HG02642 (cell line): ENCODE results near the gene PCSK2.

Source experiments
- ATAC-seq: cut with Tn5 transposase; IDR thresholded peaks from one replicate; pipeline ENCODE4 v1.9.1; 2021; ENCODE audit warnings: mild to moderate bottlenecking; ENCODE audit not compliant: unreplicated experiment, poor library complexity

PCSK2 gene

DNA sequence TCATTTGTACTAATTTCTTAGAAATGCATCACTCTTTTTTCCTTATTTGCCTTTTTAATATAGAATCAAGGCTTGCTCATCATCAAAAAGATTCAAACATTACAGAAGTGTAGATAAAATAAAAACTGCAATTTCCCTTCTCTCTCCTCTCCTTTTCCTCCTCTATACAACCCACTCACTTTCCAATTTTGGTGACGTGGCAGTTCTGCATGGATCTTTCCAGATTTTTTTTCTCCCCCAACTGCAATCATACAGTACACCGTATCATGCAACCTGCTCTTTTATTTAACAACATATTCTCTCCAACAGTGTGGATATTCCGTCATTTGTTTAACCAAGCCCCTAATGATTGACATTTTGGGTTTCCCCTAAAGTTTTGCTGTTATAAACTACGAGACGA, 163.8 kb downstream of the PCSK2 start:
- no peak for ATAC-seq

DNA sequence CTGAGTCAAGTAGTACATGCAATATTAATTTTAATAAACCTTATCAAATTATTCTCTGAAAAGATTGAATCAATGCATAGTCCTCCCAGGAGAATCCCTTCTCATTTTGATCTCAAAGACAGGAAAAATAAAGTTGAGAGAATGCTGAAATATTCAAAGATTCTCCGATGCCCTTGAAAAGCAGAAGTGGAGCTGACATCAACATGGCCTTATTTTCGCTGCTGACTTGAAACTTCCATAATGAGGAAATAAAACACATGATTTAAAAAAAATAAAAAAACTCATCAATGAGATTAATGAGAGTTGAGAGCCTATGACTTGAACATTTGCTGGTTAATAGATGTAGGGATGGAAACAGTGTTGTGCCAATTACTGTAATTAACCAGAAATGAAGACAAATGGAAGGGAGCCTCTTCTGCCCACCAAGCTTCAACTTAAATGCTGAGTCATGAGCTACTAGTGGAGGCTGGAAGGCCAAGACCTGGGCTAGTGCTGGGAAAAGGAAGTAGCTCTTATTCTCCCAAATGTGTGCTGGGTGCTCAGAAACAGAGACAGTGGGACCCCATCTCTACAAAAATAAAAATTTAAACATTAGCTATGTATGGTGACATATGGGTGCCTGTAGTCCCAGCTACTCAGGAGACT, 164.4 kb downstream of the PCSK2 start:
- no peak for ATAC-seq

DNA sequence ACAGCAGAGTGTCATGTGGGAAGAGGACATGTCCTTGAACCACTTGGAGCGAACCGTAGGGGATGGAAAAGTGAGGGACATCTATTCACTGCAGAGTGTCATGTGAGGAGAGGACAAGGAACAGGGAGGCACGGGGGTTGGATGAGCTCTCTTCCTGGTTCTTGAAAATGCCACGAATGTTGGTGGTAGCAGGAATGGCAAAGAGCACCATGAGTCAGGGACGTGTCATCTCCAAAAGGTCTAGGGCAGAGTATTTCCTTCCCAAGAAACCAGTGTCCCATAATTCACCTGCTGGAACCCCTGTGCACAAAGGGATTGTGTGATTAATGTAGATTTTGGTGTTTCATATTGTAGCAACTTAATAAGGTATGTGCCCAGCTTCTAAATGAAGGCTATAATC, 167.6 kb downstream of the PCSK2 start:
- ATAC-seq, result no peak

DNA sequence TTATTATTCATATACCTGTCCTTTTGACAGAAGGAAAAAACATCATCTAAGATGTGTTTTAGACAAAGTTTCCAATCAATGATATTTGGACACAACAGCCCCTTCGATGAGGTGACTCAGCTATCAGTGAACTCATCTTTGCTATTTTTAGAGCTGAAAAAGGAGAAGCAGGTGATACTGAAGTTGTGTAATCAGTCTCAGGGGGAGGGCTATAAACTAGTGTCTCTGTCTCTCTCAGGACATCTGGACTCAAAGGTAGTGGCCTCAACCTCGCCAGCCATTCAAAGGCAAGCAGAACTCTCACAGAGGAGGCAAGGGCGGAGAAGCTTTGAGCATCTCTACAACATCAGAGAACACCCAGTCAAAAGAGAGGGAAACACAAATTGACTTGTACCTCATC, 168.9 kb downstream of the PCSK2 start:
- ATAC-seq, result no peak

DNA sequence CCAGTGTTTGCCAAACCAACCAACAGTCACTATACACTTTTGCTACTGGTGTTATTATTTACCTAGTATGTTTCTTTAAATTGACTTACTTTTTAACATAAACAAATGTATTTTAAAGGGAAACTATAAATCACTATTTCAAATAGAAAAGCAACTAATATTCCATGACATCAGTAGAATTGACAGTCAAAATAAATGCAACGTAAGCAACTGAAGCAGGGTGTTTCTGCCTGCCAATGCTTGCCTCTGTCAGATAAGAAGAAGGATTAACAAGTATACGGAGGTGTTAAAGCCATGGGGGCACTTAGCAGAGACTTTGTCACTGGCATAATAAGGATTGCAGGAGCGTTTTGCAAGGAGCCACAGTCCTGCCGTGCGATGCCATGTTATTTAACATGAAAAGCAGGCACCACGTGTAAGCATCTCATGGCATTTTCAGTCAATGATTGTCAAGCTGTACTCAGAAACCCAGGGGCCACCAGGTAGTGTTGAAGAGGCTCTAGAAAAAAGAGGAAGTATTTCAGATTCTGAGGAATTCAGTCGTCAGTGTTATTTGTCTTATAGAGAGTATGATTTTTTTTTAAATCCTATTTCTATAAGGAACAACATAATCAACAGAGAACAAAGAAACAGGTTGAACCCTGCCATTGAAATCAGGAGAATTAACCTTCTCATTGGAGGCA, 172.6 kb downstream of the PCSK2 start:
- no peak for ATAC-seq

DNA sequence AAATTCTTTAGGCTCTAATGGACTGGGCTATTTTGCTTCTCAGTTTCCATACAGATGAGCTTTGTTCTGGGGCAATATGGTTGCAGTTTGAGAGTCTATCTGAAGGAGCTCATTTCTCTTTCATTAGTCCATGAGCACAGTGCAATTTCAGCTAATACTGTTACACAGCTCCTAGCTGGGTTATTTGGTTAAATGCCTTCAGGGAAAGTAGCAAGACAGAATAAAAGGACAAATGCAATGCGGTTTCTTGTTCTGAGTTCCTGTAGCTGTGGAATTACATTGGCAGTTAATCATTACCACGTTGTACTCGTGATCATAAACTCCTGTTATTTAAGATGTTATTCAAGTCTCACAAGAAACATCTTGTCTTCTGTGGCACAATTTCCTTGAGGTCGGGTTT, 176.6 kb downstream of the PCSK2 start:
- no peak for ATAC-seq

DNA sequence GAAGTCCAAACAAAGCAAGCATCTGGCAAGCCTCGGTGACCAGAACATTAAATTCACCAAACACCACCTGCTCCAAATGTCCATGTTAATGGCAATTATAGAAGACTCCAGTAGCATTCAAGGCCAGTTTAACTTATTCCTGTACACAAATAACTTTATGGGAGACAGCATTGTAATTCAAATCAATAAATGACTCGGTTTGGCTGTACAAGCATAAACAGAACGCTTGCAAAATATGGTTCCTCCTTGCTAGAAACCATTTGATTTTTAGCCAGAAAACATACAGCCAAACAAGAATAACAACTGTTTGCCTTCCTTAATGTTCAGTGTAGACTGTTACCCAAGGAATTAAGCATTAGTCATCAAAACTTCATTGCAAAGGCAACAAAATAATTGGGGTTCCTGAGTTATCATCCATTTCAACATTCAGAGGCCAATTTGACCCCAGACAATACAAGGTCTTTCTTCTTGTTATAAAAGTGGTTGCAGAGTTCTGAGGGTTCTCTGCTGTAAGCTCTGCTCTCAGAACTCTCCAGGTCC, 179.3 kb downstream of the PCSK2 start:
- no peak for ATAC-seq

DNA sequence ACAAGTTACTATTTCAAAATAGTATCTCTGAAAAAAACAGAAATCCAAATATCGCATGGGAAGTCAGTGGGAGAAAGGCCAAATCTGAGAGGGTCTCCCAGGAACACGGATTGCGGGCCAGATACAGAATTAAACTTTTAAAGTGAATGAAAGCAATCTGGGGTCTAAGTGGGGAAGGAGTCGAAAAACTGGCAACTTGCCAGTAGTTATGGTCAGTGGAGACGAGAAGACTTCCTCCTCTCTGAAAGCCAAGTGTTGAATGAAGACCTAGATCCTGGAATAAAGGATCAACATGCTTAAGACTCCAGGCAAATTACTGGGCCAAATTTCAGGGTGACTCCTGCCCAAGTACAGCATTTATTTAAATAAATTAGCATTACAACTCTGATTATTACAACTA, 180.7 kb downstream of the PCSK2 start:
- ATAC-seq, result no peak

DNA sequence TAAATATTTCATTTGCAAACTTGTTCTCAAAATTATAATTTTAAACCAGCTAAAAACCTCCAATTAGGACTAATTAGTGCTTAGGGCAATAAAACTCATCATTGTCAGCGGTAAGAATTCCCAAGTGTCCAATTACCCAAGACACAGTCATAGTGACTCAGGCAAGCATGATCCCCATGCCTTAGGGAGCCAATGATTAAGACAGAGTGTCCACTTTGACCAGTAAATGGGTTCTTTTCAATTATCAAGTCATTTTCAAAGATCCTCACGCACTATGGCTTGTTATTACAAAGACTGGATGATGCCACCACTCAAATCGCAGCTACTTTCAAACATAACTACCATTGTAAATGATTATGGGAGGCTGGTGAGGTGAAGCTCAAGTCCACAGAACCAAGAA, 190.4 kb downstream of the PCSK2 start:
- no peak for ATAC-seq

DNA sequence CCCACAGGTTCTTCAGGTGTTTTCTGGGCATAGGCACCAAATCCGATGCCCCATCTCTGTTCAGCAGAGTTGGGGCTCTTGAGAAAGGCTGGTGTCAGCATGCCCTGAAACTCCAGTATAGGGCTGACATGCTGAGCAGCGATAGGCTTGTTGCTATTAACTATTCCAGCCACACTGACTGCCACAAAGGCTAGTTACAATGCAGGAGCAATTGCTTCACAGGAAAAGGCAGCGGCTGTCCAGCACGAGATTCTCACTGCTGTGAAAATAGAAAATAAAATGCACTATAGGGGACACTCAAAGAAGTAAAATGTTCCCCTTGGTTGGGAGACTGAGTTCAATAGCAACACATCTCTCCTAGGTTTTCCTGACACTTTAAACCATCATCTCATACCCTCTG, 191.9 kb downstream of the PCSK2 start:
- no peak for ATAC-seq

DNA sequence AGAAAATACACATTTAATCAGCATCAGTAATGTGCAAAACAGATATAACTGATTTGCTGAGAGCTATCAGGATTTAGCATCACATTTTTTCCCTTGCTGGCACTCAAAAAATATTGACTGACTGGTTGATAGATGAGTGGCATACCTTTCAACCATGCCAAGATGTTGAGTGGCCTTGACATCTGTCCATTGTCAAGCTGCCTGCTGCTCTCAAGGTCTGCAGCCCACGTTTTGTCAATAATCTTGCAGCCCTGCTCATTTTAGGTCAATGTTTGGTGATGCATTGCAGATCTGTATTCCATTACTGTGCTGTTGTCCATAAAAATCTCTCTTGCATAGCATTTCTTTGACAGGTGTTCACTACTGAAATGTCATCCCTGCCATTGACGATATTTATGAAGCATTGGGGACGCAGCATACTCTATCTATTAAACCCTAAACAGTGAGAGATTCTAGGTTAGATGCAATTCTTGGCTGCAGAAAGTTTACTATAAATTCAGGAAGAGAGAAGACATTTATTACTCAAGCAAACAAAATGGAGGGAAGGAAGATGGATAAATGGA, 192.7 kb downstream of the PCSK2 start:
- ATAC-seq, result no peak

DNA sequence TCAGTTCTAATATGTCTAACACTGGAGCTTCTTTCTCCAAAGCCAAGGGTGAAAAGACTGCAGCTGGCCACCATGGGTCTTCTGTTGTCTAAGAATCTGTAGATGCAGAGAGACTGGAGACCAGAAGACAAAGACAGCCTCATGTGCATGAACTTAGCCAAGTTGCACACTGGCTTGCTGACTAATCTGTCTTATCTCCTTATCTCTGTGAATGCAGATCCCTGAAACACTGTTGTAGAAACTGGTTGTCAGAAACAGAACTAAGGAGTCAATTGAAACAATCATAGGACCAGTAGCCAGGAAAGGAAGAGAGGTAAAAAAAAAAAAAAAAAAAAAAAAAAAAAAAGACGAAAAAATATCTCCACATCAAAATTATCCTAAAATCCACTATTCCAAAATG, 194.7 kb downstream of the PCSK2 start:
- ATAC-seq, result no peak

DNA sequence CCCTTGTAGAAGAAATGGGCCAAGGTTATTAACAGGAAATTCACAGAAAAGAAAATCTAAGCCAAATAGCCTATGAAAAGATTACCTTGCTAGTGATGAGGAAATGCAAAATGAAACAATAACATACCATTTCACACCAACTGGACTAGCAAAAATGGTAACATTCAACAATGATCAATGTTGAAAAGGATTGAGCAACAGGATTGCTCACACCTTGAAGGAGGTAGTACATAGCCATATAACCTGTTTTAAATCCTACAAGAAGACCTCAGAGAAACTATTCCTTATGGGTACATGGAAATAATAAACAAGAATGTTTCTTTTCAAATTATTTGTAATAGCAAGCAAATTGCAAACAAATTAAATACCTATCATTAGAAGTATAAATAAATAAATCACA, 196.9 kb downstream of the PCSK2 start:
- ATAC-seq, result no peak

DNA sequence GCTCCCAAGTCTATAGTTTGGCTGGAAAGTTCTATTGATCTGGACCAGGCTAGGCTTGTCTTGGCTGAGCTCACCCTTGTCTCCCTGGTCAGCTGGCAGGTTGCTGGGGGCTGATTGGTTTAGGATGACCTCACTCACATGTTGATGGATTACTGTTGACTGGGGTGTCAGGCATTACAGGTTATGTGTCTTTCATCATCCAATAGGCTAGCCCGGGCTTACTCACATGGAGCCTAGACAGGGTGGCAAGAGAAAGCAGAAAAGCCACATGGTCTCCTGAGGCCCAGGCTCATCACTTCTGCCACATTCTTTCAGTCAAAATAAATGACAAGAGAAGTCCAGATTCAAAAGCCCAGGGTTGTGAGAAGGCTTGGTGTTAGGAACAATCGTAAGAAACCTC, 200.8 kb downstream of the PCSK2 start:
- ATAC-seq, result no peak

DNA sequence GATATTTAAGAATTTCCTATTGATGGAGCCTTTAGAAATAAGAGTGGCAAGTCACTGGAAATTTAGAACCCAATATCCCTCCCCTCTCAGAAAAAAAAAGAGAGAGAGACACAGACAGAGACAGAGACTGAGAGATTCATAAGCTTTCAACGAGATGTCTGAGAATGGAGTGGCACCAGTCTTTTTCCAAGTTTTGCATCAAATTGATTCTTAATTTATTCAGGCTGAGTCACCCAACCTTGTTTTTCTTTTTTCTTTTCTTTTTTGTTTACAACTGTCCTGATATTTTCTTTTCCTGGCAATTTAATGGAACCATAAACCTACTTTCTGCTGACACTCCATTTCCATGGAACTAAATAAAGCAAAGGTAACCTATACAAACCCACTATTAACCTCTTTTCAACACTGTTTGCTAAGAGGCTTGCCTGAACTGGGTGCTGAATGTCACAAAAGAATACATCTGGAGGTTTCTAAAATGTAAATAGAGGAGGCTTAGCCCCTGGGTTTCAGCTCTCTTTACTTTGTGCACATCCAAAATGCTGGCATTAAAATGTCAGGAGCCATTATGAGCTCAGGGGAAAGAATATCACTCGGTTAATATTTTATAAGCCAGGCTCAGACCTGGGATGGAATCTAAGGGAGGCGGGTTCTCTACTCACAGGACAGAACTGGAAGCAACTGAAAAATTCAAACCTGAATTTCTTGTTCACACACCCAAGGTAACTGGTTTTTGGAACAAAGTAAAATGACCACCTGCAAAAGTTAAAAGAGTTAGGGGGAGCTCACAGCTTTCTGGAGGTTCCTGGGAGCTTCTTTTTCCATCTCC, 203.5 kb downstream of the PCSK2 start:
- no peak for ATAC-seq

DNA sequence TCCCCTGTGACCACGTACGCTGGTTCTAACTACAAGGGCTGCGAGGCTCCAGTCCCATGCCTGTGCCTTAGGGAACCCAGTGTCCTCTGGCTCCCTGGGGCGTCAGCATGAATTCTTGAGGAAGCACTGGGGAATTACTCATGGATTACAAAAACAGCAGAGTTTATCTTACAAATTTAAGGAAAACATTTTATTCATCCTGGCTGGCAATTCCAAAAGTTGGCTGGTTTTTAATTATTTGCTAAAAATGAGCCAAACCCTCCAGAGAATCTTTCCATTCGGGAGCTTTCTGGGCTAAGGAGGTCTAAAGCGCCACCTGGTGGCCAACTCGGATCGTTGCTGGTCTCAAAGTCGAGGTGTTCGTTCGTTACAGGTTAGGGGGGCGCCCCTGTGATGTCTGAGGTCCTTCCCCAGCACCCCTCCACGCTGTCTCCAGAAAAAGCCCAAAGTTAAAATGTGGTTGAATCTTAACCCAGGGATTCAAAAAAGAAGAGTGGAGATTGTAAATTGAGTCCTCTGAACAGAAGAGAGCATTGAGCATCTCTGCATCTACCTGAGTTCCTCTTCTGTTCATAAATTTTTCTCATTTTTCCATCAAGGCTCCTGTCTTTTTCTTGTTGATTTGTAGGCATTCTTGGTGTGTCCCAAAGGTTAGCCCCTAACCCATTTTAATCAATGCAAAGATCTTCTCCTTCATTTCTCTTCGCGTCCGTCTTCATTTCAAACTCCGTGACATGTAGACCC, 205.0 kb downstream of the PCSK2 start:
- ATAC-seq, result no peak

DNA sequence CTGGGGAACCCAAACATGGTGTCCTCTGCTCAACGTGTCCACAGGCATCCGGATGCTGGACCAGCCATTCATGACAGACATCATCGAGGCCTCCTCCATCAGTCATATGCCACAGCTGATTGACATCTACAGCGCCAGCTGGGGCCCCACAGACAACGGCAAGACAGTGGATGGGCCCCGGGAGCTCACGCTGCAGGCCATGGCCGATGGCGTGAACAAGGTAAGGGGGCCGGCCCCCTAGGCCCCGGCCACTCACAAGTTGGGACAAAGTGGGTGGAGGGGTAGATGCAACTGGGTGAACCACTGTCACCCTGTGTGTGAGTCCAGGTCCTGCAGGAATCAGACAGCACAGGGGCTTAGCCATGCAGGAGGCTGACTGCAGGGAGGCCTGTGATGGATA, 209.8 kb downstream of the PCSK2 start:
- ATAC-seq, result no peak

DNA sequence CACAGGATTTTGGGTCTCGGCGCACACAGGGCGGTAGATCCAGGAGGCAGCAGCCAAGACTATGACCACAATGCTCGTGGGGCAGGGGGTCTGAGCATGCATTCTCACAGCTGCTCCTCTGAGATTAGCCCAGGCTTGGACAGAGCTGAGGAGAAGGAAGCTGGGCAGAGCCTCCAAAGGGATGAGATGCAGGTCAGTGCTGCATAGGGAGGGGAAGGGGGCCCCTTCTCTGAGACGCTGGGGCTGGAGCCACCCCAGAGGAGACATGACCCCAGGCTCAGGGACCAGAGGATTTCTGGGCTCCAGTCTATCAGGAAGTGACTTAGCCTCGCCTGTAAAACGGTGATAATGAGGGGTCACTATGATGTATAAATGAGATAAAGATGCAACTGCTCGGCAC, 210.4 kb downstream of the PCSK2 start:
- no peak for ATAC-seq

DNA sequence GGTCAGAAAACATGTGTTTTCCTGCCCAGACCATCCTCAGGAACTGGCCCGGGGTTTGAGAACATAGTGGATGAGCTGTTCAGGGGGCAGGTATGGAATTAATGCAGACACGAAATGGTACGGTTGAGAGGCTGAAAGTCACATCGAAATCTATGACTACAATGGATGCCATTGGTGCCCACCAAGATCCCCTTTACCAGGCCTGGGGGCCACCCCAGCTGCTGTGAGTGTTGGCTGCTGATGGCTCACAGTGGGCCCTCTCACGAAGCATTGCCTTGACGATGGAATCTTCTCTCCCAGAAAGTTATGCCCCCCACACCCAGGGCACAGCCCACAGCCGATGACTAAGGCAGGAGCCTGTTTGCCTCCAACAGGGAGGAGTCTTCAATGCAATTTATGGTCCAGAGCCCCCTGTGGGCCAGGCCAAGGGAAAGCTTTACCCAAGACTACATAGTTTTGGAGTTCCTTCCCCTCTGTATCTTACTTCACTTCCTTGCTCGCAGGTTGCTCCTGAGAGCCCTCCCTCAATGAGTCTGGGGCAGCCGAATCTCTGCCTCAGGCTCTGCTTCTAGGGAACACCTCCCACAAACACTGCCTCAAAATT, 211.7 kb downstream of the PCSK2 start:
- ATAC-seq, result no peak
